Thoracic aorta (tissue), 2 donors: ENCODE results near the gene AKAP6. TPM values are rescaled to one million over a fixed set of nuclear protein-coding genes. Genes with fewer than 3 reads are reported as not detected.

ENCODE experiments used
- ATAC-seq: fragments of 150-250 bp; one replicate; pipeline ENCODE4 v1.8.0; 2017; ENCODE audit warnings: low read depth; ENCODE audit not compliant: insufficient number of reproducible peaks, low FRiP score
- DNase-seq: peaks from one replicate; pipeline ENCODE4 v3.0.0-alpha.2; 2020; ENCODE audit warnings: low spot score
- H3K27ac ChIP-seq, 2 donors: fragments of 200-600 bp; sonication (generic); 1 replicate in 1 of 2; 2 replicates in 1 of 2; pipeline ENCODE4 v1.5.1; 2016; ENCODE audit warnings: mild to moderate bottlenecking in 2 of 2, moderate library complexity in 2 of 2
- H3K27me3 ChIP-seq: fragments of 200-600 bp; sonication (generic); replicated peaks from 2 replicates; pipeline ENCODE4 v1.6.0; 2016; ENCODE audit warnings: mild to moderate bottlenecking; ENCODE audit not compliant: insufficient read depth
- H3K36me3 ChIP-seq: fragments of 200-600 bp; sonication (generic); one replicate; pipeline ENCODE4 v1.5.1; 2016
- H3K4me1 ChIP-seq, 2 donors: fragments of 200-600 bp; sonication (generic); 1 replicate in 1 of 2; 2 replicates in 1 of 2; pipeline versions ENCODE4 v1.5.1 to v1.6.0; 2016; ENCODE audit warnings: low read depth in 2 of 2, mild to moderate bottlenecking in 1 of 2; ENCODE audit not compliant: control insufficient read depth in 1 of 2
- H3K4me3 ChIP-seq: fragments of 200-600 bp; sonication (generic); 2 replicates; pipeline ENCODE4 v1.5.1; 2016; ENCODE audit warnings: mild to moderate bottlenecking
- H3K9me3 ChIP-seq: fragments of 200-600 bp; sonication (generic); 2 replicates; pipeline ENCODE4 v1.5.1; 2016
- total RNA-seq, 2 donors: library from RNA; depleted of rRNA; stranded (reverse); fragments of >200 nt; gene quantifications; one replicate each; pipeline versions ENCODE4 v1.1.0 to v1.2.3, GENCODE V29; 2016
- TF ChIP-seq, protein P1 (sequence below): fragments of 200-600 bp; sonication (generic); IDR thresholded peaks from one replicate; pipeline ENCODE4 v1.5.1; 2019; ENCODE audit warnings: antibody characterized with exemption

AKAP6 gene
- total RNA-seq, 2 donors from 2014 or later = 78.9 to 104 TPM

DNA sequence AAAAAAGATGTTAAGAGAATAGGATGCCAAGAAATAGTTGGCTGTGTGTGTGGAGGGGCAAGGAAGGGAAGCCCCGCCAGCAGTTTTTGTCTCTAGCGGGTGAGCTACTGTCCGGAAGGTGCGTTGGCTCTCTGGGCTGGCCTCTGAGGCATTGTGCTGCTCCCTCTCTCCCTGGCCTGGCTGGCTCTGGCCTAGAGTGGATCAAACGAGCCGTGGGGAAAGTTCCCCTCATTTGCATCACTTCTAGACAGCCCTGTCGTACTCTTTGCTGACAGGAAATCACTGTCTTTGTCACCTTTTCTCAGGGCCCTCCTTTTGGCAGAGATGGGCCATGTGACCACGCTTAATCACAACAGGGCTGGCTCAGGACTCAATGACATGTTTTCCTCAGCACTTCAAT, 373.5 kb downstream of the AKAP6 start:
- H3K4me1 ChIP-seq = peaks cover 34 to 63% of the 10 kb centered on the region in 2 donors
- no peaks in the 10 kb centered on the region for H3K27me3 ChIP-seq
- ATAC-seq (peak; percentile 70), DNase-seq (peak; percentile 58)
- no peaks in the 10 kb centered on the region for H3K36me3 ChIP-seq
- peak overlapping the region; percentile 28 for H3K4me3 ChIP-seq
- H3K27ac ChIP-seq = peak overlapping the region; percentile 81 to 93
- TF ChIP-seq, protein P1, sequence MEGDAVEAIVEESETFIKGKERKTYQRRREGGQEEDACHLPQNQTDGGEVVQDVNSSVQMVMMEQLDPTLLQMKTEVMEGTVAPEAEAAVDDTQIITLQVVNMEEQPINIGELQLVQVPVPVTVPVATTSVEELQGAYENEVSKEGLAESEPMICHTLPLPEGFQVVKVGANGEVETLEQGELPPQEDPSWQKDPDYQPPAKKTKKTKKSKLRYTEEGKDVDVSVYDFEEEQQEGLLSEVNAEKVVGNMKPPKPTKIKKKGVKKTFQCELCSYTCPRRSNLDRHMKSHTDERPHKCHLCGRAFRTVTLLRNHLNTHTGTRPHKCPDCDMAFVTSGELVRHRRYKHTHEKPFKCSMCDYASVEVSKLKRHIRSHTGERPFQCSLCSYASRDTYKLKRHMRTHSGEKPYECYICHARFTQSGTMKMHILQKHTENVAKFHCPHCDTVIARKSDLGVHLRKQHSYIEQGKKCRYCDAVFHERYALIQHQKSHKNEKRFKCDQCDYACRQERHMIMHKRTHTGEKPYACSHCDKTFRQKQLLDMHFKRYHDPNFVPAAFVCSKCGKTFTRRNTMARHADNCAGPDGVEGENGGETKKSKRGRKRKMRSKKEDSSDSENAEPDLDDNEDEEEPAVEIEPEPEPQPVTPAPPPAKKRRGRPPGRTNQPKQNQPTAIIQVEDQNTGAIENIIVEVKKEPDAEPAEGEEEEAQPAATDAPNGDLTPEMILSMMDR = no peak
- H3K9me3 ChIP-seq = no peaks in the 10 kb centered on the region

DNA sequence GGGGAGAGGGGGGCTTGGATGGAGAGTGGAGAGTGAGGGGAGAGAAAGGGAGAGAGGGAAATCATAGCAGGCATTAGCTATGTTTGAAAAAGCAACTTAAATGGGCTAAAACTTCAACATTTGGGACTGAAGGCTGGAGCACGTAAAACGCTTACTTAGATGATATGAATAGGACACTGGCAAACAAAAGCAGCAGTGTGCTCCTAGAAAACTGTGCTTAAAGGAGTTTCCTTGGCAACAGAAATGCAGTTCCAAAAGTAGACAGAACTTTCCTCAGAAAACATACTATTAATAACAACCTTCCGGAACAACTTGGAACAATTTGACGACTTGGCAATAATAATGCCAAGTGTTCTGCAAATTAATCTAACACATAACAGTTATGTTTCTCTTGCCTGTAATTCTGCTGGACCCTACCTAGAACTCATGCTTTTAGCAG, 374.1 kb downstream of the AKAP6 start:
- Histone ChIP-seq H3K4me3 (peak overlapping the region; percentile 28), H3K4me1 (peaks cover 32 to 63% of the 10 kb centered on the region in 2 donors)
- peak; percentile 67 for ATAC-seq

DNA sequence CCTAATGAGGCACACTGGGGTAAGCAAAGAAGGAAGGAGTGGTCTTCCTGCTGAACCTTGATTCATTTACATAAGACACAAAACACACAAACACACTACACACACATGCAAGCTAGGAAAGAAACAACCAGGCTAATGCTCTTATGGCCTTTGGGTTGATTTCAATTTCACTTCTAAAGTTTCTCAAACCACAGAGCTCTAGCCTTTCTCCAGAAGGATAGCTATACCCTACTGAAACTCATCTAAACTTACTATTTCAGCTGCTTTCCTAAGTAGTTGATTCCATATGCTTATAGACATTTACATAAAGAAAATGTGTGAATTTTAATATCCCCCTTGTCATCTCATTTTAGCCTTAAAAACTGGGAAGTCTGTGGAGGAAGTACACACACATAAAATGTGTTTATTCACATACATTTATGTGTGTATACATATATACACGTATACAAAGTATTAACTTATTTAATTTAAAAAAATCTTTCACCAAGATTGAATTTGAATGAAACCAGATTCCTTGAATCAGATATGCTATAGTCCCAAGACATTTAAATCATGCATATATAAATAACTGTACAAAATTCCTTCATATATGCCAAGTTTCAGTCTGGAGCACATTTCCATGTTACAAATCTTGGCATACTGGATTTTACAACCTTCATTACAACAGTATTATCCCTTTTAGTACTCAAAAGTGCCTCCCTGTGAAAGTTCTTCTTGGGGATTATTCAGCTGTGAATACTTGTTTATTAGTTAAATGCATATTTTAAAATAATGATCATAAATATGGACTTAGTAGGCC, 377.8 kb downstream of the AKAP6 start:
- Histone ChIP-seq H3K4me1 (peaks cover 40 to 76% of the 10 kb centered on the region in 2 donors), H3K27ac (peak overlapping the region in 1 of 2 donors; percentile 37), H3K27me3 (no peaks in the 10 kb centered on the region), H3K4me3 (no peak overlapping the region), H3K36me3 (no peaks in the 10 kb centered on the region), H3K9me3 (no peaks in the 10 kb centered on the region)
- no peak for DNase-seq
- TF ChIP-seq, protein P1 = no peak
- no peak for ATAC-seq

More for the DNA sequence above, 374.1 kb downstream of the AKAP6 start:
- TF ChIP-seq, protein P1 = no peak
- Histone ChIP-seq H3K36me3 (no peaks in the 10 kb centered on the region), H3K9me3 (no peaks in the 10 kb centered on the region), H3K27ac (peak overlapping the region; percentile 81 to 93), H3K27me3 (no peaks in the 10 kb centered on the region)
- DNase-seq = no peak

GRCh38 chr14:32707742-32708500, 378.8 kb downstream of the AKAP6 start:
- peak overlapping the region in 1 of 2 donors; percentile 62 for H3K27ac ChIP-seq

More at GRCh38 chr14:32707742-32708500, 378.8 kb downstream of the AKAP6 start:
- TF ChIP-seq, protein P1 = no peak
- Histone ChIP-seq H3K36me3 (no peaks in the 10 kb centered on the region), H3K27me3 (no peaks in the 10 kb centered on the region), H3K4me3 (peak overlapping the region; percentile 7), H3K9me3 (no peaks in the 10 kb centered on the region), H3K4me1 (peaks cover 30 to 67% of the 10 kb centered on the region in 2 donors)
- DNase-seq = no peak
- no peak for ATAC-seq
